HL-60/S4 (cell line): ENCODE data around the gene CBFB.

Experiments used
- in situ Hi-C: fragments of 300-500 bp; cut with MboI; formaldehyde crosslinking; loops from 2 replicates; pipeline ENCODE4 v1.14.3; 2022; ENCODE audit warnings: low sequenced_read_pairs

CBFB gene

DNA sequence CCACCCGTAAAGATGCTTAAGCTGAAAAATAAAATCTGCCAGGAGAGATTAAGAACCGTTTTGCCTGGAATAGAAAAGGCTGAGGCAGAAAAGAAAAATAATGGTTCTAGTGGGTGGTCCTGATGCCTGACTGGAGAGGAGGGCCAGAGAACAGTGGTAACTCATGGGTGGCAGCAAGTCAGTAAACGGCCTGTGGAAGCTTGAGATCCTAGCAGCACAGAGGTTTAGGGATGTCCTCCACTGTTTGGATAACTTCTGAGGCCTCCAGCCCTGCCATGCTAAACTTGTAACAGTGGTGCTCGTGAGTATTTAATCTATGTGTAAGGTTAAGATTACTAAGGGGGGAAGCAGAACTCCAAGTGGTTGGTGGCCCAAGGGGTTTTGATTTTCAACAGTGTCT is 59.6 kb downstream of the CBFB start:
- in situ Hi-C loops = no loop called here

GRCh38 chr16:67089101-67089500 is 60.2 kb downstream of the CBFB start:
- in situ Hi-C loops = no loop called here

- in situ Hi-C loops = no loop called here
Observed at GRCh38 chr16:67091906-67092566, 63.1 kb downstream of the CBFB start.

- in situ Hi-C loops = no loop called here
Observed at GRCh38 chr16:67093098-67093726, 64.3 kb downstream of the CBFB start.

DNA sequence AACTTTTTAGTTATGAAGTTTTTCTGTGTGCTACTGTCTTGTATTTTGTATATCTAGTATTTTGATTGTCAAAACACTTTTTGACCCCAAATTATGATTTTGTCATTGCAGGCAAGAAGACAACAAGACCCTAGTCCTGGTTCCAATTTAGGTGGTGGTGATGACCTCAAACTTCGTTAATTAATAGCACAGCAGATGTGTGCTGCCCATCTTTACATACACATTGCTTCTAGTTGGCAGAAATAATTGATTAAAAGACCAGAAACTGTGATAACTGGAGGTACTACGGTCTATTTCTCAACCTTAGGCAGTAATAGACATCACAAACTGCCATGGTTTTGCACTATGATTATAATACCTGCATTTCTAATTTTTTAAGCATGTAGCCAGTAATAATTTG is 69.7 kb downstream of the CBFB start:
- in situ Hi-C loops = no loop called here

DNA sequence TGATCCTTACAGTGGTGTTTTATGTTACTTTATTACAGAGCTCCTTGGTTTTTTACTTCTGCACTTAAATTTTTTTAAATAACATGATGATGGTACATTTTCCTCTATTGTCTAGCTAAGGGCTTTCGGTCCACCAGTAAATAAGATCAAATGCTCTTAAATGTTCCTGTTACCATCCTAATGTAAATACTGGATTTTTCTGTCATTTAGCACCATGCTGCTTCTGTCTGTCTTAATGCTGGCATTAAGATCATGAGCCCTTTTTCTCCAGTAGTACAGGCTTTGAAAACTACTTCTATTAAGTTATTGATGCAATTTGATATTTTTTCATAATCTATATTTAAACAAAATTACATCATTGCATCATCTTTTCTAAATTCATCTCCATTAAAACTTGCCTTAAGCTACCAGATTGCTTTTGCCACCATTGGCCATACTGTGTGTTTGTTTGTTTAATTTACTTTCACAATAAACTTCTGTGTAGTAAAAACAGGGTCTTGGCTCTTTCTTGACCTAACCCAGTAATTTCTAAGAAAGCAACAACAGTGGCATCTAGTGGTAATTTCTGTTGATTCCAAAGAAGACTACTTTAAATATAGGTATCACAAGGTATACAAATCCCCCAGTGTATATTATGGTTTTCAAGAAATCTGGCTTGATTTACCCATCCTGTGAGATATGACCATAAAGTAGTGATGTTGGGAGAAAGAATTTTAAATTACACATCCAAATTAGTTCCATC is 71.8 kb downstream of the CBFB start:
- in situ Hi-C loops = no loop called here

- in situ Hi-C loops = no loop called here
Observed at GRCh38 chr16:67101311-67102082, 72.5 kb downstream of the CBFB start.

GRCh38 chr16:67104061-67104460 is 75.1 kb downstream of the CBFB start:
- in situ Hi-C loops = no loop called here

DNA sequence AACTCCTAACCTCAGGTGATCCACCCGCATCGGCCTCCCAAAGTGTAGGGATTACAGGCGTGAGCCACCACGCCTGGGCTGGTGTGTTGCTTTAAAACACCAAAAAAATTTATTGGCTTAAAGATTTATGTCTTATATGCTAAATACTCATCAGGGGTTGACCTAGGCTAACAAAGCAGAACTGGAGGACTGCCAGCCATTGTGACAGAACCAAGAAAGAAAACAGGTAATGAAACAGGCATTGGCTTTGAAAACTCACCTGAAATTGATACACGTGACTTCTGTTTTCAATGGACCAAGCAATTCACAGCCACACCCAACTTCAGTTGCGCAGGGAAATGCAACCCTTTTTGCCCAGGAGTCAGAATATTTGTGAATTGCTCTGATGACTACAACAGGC is 75.9 kb downstream of the CBFB start:
- in situ Hi-C loops = no loop called here

DNA sequence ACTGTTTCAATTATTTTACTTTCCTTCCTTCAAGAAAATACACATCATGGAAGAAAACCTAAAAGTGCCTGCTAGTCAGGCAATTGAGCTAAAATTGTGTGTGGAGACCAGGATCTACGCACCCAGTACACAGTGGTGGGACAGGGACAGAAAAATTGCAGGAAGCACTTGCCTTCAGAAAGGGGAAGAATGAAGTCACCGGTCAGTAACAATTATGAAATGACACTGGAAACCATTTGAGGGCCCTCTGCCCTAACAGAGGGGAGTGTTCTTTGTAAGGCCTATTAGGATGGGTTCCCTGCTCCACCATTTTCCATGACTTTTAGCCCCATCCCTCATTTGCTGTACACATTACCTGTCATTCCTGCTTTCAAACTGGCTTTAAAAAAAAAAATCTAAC is 76.3 kb downstream of the CBFB start:
- in situ Hi-C loops = no loop called here

DNA sequence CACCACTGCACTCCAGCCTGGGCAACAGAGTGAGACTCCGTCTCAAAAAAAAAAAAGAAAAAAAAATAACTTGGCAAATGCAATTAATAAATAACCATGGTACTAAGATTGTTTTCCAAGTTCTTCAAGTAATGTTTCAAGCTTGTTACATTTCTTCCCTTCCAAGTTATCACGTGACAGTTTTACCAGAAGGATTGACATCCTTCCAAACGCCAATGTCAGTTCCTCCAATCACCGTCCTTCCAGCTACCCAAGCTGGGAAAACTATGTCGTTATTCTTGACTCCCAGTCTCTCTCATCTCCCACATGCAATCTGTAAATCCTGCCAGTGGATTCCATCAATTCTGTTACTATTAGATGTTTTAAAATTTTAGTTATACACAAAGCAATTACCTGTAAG is 76.9 kb downstream of the CBFB start:
- in situ Hi-C loops = no loop called here

- in situ Hi-C loops = no loop called here
Observed at GRCh38 chr16:67108489-67108888, 79.5 kb downstream of the CBFB start.

GRCh38 chr16:67108931-67109406 is 80.0 kb downstream of the CBFB start:
- in situ Hi-C loops = no loop called here

- in situ Hi-C loops = no loop called here
Observed at GRCh38 chr16:67109407-67110135, 80.6 kb downstream of the CBFB start, which contains the start of gene PHAF1. TSS of gene PHAF1 (plus strand) at chr16:67109941. CDS start at chr16:67110176, 235 bp downstream.

GRCh38 chr16:67111951-67112444 is 83.0 kb downstream of the CBFB start:
- in situ Hi-C loops = no loop called here

GRCh38 chr16:67112591-67113399 is 83.8 kb downstream of the CBFB start:
- in situ Hi-C loops = no loop called here

DNA sequence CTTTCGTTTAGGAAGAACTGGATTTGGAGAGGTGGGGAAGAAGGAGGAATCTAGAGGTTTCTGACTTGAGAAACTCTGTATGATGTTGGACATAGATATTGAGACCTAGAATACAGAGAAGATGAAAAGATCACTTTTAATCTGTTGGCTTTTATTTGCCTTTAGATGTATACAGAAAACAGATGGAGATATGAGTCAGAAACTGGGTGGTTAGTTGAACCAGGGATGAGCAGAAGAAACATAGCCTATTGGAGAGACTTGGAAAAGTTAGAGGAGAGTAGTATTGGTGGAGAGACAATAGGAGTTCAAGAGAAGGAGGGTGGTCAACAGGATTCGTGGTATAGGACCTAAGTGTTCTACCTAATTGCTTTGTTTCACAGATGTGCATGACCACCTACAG is 85.8 kb downstream of the CBFB start:
- in situ Hi-C loops = no loop called here

DNA sequence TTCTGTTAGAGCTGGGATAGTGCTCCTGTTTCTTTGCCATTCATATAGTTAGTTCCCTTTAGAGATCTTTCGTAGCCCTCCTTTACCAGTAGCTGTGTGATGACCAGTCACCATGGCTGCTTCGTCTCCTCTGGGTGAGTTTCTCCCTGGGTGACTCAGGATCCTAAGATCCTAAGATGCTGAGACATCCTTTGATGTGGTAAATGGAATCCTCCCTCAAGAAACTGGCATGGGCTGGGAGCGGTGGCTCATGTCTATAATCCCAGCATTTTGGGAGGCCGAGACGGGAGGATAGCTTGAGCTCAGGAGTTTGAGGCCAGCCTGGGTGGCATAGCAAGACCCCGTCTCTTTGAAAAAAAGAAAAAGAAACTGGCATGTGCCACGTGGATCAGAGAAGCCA is 86.7 kb downstream of the CBFB start:
- in situ Hi-C loops = no loop called here
